ENCODE results near the gene SPRY4. TPM values are rescaled to one million over a fixed set of nuclear protein-coding genes. Genes with fewer than 3 reads are reported as not detected.
A peak's percentile ranks its signal among the peaks of the same experiment; 100 is the strongest.

The SPRY4 gene
- total RNA-seq, 3 donors from 2014 or later, result 13.0 to 18.0 (median 14.5) TPM

- H3K36me3 ChIP-seq, result no peaks in the 10 kb centered on the region
- peak overlapping the region; percentile 95 to 97 for H3K27ac ChIP-seq
- no peak for DNase-seq (ENCODE audit: low spot score in 2 of 2)
- H3K4me3 ChIP-seq, result peak overlapping the region; percentile 61 to 82 (median 71)
- no peaks in the 10 kb centered on the region for H3K27me3 ChIP-seq
- no peaks in the 10 kb centered on the region for H3K9me3 ChIP-seq
- H3K4me1 ChIP-seq, result no peaks in the 10 kb centered on the region
- intact Hi-C loops (cut with DNase I; ENCODE audit: low total_unique reads), result loop anchor here (2.0 kb wide), 1 partner anchor 67 kb away; no protein-coding TSS in a partner anchor
- no peak for TF ChIP-seq POLR2A (IDR thresholded peaks at IDR 0.05)
- TF ChIP-seq, protein P1, sequence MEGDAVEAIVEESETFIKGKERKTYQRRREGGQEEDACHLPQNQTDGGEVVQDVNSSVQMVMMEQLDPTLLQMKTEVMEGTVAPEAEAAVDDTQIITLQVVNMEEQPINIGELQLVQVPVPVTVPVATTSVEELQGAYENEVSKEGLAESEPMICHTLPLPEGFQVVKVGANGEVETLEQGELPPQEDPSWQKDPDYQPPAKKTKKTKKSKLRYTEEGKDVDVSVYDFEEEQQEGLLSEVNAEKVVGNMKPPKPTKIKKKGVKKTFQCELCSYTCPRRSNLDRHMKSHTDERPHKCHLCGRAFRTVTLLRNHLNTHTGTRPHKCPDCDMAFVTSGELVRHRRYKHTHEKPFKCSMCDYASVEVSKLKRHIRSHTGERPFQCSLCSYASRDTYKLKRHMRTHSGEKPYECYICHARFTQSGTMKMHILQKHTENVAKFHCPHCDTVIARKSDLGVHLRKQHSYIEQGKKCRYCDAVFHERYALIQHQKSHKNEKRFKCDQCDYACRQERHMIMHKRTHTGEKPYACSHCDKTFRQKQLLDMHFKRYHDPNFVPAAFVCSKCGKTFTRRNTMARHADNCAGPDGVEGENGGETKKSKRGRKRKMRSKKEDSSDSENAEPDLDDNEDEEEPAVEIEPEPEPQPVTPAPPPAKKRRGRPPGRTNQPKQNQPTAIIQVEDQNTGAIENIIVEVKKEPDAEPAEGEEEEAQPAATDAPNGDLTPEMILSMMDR (IDR thresholded peaks at IDR 0.05), result no peak
- TF ChIP-seq POLR2AphosphoS5 (IDR thresholded peaks at IDR 0.05), result no peak
These were observed 32.8 kb upstream of the SPRY4 start for GRCh38 chr5:142357469-142358090.

DNA sequence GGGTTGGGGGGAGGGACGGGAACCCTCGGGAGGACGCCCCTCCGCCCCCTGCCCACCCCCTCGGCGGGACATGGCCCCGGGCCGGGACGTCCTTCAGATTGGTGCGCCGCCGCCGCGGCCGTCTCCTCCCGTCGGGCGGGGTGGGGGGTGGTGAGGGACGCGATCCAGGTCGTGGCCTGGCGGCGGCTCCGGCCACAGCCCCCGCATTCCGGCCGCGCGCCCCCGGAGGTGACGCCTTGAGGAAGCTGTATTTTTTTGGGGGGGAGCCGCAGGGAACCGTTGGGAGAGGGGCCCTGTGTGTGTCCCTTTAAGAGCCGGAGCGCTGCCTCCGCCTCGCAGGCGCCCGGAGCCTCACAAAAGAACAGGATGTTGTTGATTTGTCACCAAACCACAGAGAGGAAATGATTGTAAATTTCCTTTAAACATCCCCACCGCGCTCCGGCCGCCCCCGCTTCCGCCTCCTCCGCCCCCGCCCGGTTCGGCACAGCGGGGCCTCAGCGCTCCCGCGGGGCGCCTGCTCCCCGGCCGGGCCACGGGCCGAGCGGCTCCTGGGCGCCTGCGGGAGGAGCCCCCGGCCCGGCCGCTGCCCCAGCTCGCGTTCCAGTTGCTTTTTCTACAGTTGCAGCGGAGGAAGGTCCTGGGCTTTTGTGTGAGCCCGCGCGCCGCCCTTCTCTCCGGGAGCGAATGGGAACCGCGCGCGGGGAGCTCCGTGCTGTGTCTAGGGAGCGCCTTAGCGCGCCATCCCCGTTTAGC, 32.1 kb upstream of the SPRY4 start:
- intact Hi-C loops (cut with DNase I; ENCODE audit: low total_unique reads), result no loop called here
- TF ChIP-seq, protein P1 (IDR thresholded peaks at IDR 0.05), result no peak
- TF ChIP-seq POLR2AphosphoS5 (IDR thresholded peaks at IDR 0.05) (peak in 2 of 3 donors; percentile 38 to 48), POLR2A (IDR thresholded peaks at IDR 0.05) (no peak)
- H3K27ac ChIP-seq, result peak overlapping the region; percentile 95 to 97

GRCh38 chr5:142356349-142356715, 31.5 kb upstream of the SPRY4 start:
- intact Hi-C loops (cut with DNase I; ENCODE audit: low total_unique reads), result no loop called here
- Histone ChIP-seq H3K27ac (peak overlapping the region; percentile 95 to 97), H3K9me3 (no peaks in the 10 kb centered on the region), H3K4me3 (peak overlapping the region; percentile 61 to 82 (median 71)), H3K4me1 (no peaks in the 10 kb centered on the region), H3K27me3 (no peaks in the 10 kb centered on the region), H3K36me3 (no peaks in the 10 kb centered on the region)
- DNase-seq (ENCODE audit: low spot score in 2 of 2), result no peak
- no peak for TF ChIP-seq POLR2A (IDR thresholded peaks at IDR 0.05)
- TF ChIP-seq POLR2AphosphoS5 (IDR thresholded peaks at IDR 0.05), result no peak
- TF ChIP-seq, protein P1 (IDR thresholded peaks at IDR 0.05), result no peak

More for the DNA sequence above, 32.1 kb upstream of the SPRY4 start:
- Histone ChIP-seq H3K36me3 (no peaks in the 10 kb centered on the region), H3K4me3 (peak overlapping the region; percentile 61 to 82 (median 71)), H3K4me1 (no peaks in the 10 kb centered on the region), H3K9me3 (no peaks in the 10 kb centered on the region), H3K27me3 (no peaks in the 10 kb centered on the region)
- peak; percentile 67 to 74 for DNase-seq (ENCODE audit: low spot score in 2 of 2)

DNA sequence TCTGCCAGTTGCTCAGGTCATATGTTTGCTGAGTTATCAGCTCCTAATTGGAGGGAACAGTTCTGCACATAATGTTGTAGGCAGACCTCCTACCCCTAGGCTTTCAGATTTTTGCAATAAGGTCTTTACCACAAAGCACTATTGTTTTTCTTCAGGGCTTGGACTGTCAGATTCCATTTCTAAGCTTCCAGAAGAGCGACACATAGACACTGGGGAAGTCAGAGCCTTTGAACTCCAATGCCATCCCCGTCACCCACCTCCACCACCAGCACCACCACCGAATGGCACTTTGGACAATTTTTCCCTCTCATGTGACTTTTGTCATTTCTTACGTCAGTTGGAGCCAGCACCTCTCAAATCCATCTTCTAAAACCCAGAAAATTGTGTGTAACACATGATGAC, 28.3 kb upstream of the SPRY4 start:
- Histone ChIP-seq H3K9me3 (no peaks in the 10 kb centered on the region), H3K4me1 (no peaks in the 10 kb centered on the region), H3K4me3 (no peak overlapping the region), H3K36me3 (no peaks in the 10 kb centered on the region), H3K27ac (no peak overlapping the region), H3K27me3 (no peaks in the 10 kb centered on the region)
- DNase-seq (ENCODE audit: low spot score in 2 of 2), result no peak
- TF ChIP-seq POLR2AphosphoS5 (IDR thresholded peaks at IDR 0.05), result no peak
- TF ChIP-seq POLR2A (IDR thresholded peaks at IDR 0.05), result no peak
- TF ChIP-seq, protein P1 (IDR thresholded peaks at IDR 0.05), result no peak
- intact Hi-C loops (cut with DNase I; ENCODE audit: low total_unique reads), result no loop called here

GRCh38 chr5:142350021-142350420, 25.2 kb upstream of the SPRY4 start:
- no peak overlapping the region for H3K4me3 ChIP-seq
- H3K4me1 ChIP-seq, result no peaks in the 10 kb centered on the region
- H3K36me3 ChIP-seq, result no peaks in the 10 kb centered on the region
- H3K9me3 ChIP-seq, result peaks cover 8% of the 10 kb centered on the region in 2 donors
- TF ChIP-seq, protein P1 (IDR thresholded peaks at IDR 0.05), result no peak
- no peak for TF ChIP-seq POLR2AphosphoS5 (IDR thresholded peaks at IDR 0.05)
- no peak for TF ChIP-seq POLR2A (IDR thresholded peaks at IDR 0.05)
- no peak overlapping the region for H3K27ac ChIP-seq
- no peak for DNase-seq (ENCODE audit: low spot score in 2 of 2)
- intact Hi-C loops (cut with DNase I; ENCODE audit: low total_unique reads), result no loop called here
- no peaks in the 10 kb centered on the region for H3K27me3 ChIP-seq
